OCI-LY1 (cell line): ENCODE results near the gene PEAK1.

Experiments used
- H2AFZ ChIP-seq: fragments of 200-600 bp; sonication (generic), shearing (Covaris generic); 2 replicates; pipeline ENCODE4 v1.6.0; 2014; ENCODE audit warnings: antibody characterized with exemption, mild to moderate bottlenecking, low read length
- H3F3A ChIP-seq: fragments of 200-600 bp; sonication (generic), shearing (Covaris generic); 2 replicates; pipeline ENCODE4 v1.6.0; 2014; ENCODE audit warnings: mild to moderate bottlenecking, antibody characterized with exemption, low read length, moderate library complexity; ENCODE audit not compliant: insufficient read depth
- H3K27ac ChIP-seq: fragments of 200-600 bp; sonication (generic); 2 replicates; pipeline ENCODE4 v1.5.1; 2014; ENCODE audit warnings: low read length, mixed run types, mild to moderate bottlenecking, low read depth; ENCODE audit not compliant: poor library complexity, severe bottlenecking
- H3K27me3 ChIP-seq: fragments of 200-600 bp; sonication (generic); 2 replicates; pipeline ENCODE4 v1.6.0; 2014; ENCODE audit warnings: antibody characterized with exemption, mild to moderate bottlenecking, low read length, moderate library complexity; ENCODE audit not compliant: insufficient read depth
- H3K36me3 ChIP-seq: fragments of 200-600 bp; sonication (generic); 2 replicates; pipeline ENCODE4 v1.6.1; 2014; ENCODE audit warnings: mild to moderate bottlenecking, antibody characterized with exemption, low read length, moderate library complexity, mixed read lengths; ENCODE audit not compliant: insufficient read depth
- H3K4me1 ChIP-seq: fragments of 200-600 bp; sonication (generic); 2 replicates; pipeline ENCODE4 v1.5.1; 2014; ENCODE audit warnings: mild to moderate bottlenecking, low read length, moderate library complexity; ENCODE audit not compliant: insufficient read depth, severe bottlenecking
- H3K4me2 ChIP-seq: fragments of 200-600 bp; sonication (generic), shearing (Covaris generic); 2 replicates; pipeline ENCODE4 v1.6.1; 2014; ENCODE audit warnings: low read length
- H3K4me3 ChIP-seq: fragments of 200-600 bp; sonication (generic); 2 replicates; pipeline ENCODE4 v1.5.1; 2014; ENCODE audit warnings: low read length, low read depth, mild to moderate bottlenecking, mixed read lengths; ENCODE audit not compliant: poor library complexity, severe bottlenecking
- H3K79me2 ChIP-seq: fragments of 200-600 bp; shearing (Covaris generic); 2 replicates; pipeline ENCODE4 v1.6.1; 2016; ENCODE audit warnings: mixed run types, low read length, mixed read lengths; ENCODE audit not compliant: insufficient read depth
- H3K9ac ChIP-seq: fragments of 200-600 bp; sonication (generic), shearing (Covaris generic); 2 replicates; pipeline ENCODE4 v1.6.1; 2014; ENCODE audit warnings: mild to moderate bottlenecking, low read length, mixed read lengths
- H3K9me2 ChIP-seq: fragments of 200-600 bp; sonication (generic), shearing (Covaris generic); 2 replicates; pipeline ENCODE4 v1.6.1; 2014; ENCODE audit warnings: low read depth, mild to moderate bottlenecking, low read length, mixed read lengths
- H3K9me3 ChIP-seq: fragments of 200-600 bp; shearing (Covaris generic); 2 replicates; pipeline ENCODE4 v1.6.1; 2014; ENCODE audit warnings: low read length, mixed read lengths
- H4K20me1 ChIP-seq: fragments of 200-600 bp; sonication (generic), shearing (Covaris generic); 2 replicates; pipeline ENCODE4 v1.6.0; 2016; ENCODE audit warnings: mild to moderate bottlenecking, low read length; ENCODE audit not compliant: insufficient read depth
- CTCF ChIP-seq: fragments of 200-600 bp; sonication (generic), shearing (Covaris generic); IDR thresholded peaks from 2 replicates; pipeline ENCODE4 v1.5.1; 2017; ENCODE audit warnings: mild to moderate bottlenecking, antibody characterized with exemption, low read length, moderate library complexity, mixed read lengths
- EZH2 ChIP-seq: fragments of 200-600 bp; sonication (generic), shearing (Covaris generic); IDR thresholded peaks from 2 replicates; pipeline ENCODE4 v1.8.0; 2017; ENCODE audit warnings: borderline replicate concordance, mixed run types, mild to moderate bottlenecking, antibody characterized with exemption, low read length, moderate library complexity, mixed read lengths

The PEAK1 gene

DNA sequence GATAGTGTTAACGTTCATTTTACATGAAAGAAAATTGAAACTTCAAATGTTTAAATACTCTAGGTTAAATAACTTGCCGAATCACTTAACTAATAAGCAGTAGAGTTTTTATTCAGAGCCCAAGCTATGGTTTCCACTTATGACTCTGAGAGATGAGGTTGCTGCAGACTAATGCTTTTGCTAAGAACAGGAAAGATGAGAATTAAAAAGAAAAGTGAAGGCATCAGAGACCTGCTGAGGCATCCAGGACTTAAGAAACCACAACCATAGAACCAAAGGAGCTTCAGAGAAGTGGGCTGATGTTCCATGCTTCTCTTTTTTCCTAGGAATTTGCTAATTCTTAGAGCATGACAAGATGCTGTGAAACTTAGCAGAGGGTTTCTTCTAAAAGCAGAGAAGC, 10.3 kb upstream of the PEAK1 start:
- H3K4me1 ChIP-seq: peaks cover 13% of the 10 kb centered on the region
- H2AFZ ChIP-seq: no peak overlapping the region
- no peaks in the 10 kb centered on the region for H3K9me3 ChIP-seq
- H3K4me3 ChIP-seq: no peak overlapping the region
- no peak for TF ChIP-seq CTCF
- no peak for TF ChIP-seq EZH2
- no peak overlapping the region for H3K27ac ChIP-seq
- no peaks in the 10 kb centered on the region for H3K9me2 ChIP-seq
- H3K27me3 ChIP-seq: no peaks in the 10 kb centered on the region
- H3K9ac ChIP-seq: no peak overlapping the region
- H3K4me2 ChIP-seq: no peak overlapping the region
- no peaks in the 10 kb centered on the region for H4K20me1 ChIP-seq
- no peaks in the 10 kb centered on the region for H3F3A ChIP-seq
- no peaks in the 10 kb centered on the region for H3K36me3 ChIP-seq
- H3K79me2 ChIP-seq: peaks cover 51% of the 10 kb centered on the region

DNA sequence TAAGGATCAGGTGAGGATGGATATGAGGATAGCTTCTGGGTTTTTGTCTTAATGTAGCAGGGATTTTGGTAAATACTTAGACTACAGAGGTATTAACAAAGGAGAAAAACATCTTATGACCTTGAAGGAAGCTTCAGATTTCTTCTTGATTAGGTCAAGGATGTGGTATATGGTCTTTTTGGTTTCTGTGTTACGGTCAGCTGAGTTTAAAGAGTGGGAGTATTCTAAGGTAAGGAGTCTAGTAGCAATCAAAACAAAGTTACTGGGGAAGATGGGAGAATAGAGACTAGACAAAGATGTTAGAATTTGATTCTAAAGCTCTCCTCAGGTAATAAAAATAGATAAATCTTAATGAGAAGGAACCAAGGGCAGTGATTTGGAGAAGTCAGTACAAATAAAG, 7.0 kb upstream of the PEAK1 start:
- Histone ChIP-seq H3K27me3 (no peaks in the 10 kb centered on the region), H4K20me1 (no peaks in the 10 kb centered on the region), H3K79me2 (peaks cover 85% of the 10 kb centered on the region)

GRCh38 chr15:77426377-77426776, 6.5 kb upstream of the PEAK1 start:
- Histone ChIP-seq H3K27me3 (no peaks in the 10 kb centered on the region), H3K36me3 (no peaks in the 10 kb centered on the region), H3K79me2 (peaks cover 90% of the 10 kb centered on the region), H3K4me2 (no peak overlapping the region), H3K27ac (no peak overlapping the region), H3K9ac (no peak overlapping the region), H3K4me3 (no peak overlapping the region), H3K4me1 (peaks cover 45% of the 10 kb centered on the region), H4K20me1 (no peaks in the 10 kb centered on the region), H2AFZ (no peak overlapping the region), H3K9me2 (no peaks in the 10 kb centered on the region), H3F3A (no peaks in the 10 kb centered on the region), H3K9me3 (no peaks in the 10 kb centered on the region)
- TF ChIP-seq CTCF (no peak), EZH2 (no peak)

More for the DNA sequence above, 7.0 kb upstream of the PEAK1 start:
- H3K27ac ChIP-seq: no peak overlapping the region
- no peaks in the 10 kb centered on the region for H3K36me3 ChIP-seq
- no peak overlapping the region for H3K9ac ChIP-seq
- H3F3A ChIP-seq: no peaks in the 10 kb centered on the region
- peaks cover 41% of the 10 kb centered on the region for H3K4me1 ChIP-seq
- no peak overlapping the region for H2AFZ ChIP-seq
- TF ChIP-seq EZH2 (no peak), CTCF (no peak)
- no peak overlapping the region for H3K4me3 ChIP-seq
- H3K4me2 ChIP-seq: no peak overlapping the region
- no peaks in the 10 kb centered on the region for H3K9me3 ChIP-seq
- no peaks in the 10 kb centered on the region for H3K9me2 ChIP-seq
